Measurements from ENCODE around the gene XAF1. TPM values are rescaled to one million over a fixed set of nuclear protein-coding genes. Genes with fewer than 3 reads are reported as not detected.

The XAF1 gene
- polyA plus RNA-seq, 1 of the 3 experiments (the other 2 are of a cell fraction), result 0.03 TPM

DNA sequence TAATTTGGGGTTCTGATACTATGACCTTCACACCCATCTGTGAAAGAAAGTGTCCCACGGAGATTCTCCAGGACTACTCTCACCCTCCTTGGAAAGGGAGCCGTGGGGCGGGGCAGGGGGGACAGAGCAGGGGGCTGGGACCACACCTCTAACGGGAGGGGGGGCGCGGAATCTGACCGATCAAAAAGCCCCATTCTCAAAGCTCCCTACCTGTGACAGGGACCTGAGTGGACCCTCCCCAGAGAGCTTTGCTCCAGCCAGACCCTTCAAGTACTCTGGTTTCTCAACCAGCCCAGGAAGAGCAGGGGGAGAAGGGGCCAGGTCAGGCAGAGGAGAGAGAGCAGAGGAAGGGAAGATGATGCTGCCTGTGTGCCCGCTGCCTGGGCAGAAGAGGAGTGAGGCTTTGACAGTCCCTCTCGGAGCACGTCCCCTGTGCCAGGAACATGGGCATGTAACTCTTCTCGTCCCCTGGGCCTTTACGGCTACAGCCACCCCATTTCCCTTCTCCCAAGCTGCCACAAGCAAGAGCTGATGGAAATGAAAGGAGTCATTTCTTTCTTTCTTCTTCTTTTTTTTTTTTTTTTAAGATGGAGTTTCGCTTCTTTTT lies 682 bp downstream of the XAF1 start:
- Histone ChIP-seq H3K36me3 (replicated peaks in 1 of 2; ENCODE audit: control insufficient read depth in 1 of 2, insufficient read depth in 2 of 2, low read length in 1 of 2) (no peaks in the 10 kb centered on the region), H3K27me3 (ENCODE audit: insufficient read depth) (no peaks in the 10 kb centered on the region), H3K79me2 (ENCODE audit: insufficient read depth) (no peaks in the 10 kb centered on the region), H3K27ac (ENCODE audit: low read depth in 2 of 2, low read length in 1 of 2) (no peak overlapping the region), H4K20me1 (ENCODE audit: insufficient read depth) (no peaks in the 10 kb centered on the region), H3K4me3 (ENCODE audit: low read depth in 2 of 2, low read length in 1 of 2) (no peak overlapping the region), H2AFZ (ENCODE audit: low read depth) (no peak overlapping the region), H3K4me1 (ENCODE audit: control insufficient read depth in 1 of 2, insufficient read depth in 2 of 2, low read depth in 1 of 2, low read length in 1 of 2) (peaks cover 4 to 13% of the 10 kb centered on the region in 2 experiments; a peak in 3 of 4 replicates), H3K9me3 (no peaks in the 10 kb centered on the region), H3F3A (replicated peaks; ENCODE audit: insufficient read depth) (peaks cover 12% of the 10 kb centered on the region), H3K9ac (no peak overlapping the region), H3K4me2 (no peak overlapping the region), H3K9me2 (no peaks in the 10 kb centered on the region)
- ChIA-PET CTCF (no interaction called here), POLR2A (no interaction called here)
- WGBS (ENCODE audit: low lambda C conversion rate), result 63% methylated on average over 12 of the region's 13 CpGs
- no peak for DNase-seq
- TF ChIP-seq, protein P1, sequence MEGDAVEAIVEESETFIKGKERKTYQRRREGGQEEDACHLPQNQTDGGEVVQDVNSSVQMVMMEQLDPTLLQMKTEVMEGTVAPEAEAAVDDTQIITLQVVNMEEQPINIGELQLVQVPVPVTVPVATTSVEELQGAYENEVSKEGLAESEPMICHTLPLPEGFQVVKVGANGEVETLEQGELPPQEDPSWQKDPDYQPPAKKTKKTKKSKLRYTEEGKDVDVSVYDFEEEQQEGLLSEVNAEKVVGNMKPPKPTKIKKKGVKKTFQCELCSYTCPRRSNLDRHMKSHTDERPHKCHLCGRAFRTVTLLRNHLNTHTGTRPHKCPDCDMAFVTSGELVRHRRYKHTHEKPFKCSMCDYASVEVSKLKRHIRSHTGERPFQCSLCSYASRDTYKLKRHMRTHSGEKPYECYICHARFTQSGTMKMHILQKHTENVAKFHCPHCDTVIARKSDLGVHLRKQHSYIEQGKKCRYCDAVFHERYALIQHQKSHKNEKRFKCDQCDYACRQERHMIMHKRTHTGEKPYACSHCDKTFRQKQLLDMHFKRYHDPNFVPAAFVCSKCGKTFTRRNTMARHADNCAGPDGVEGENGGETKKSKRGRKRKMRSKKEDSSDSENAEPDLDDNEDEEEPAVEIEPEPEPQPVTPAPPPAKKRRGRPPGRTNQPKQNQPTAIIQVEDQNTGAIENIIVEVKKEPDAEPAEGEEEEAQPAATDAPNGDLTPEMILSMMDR (IDR thresholded peaks at IDR 0.05), result no peak
- TF ChIP-seq FOSL2 (IDR thresholded peaks at IDR 0.05; ENCODE audit: borderline replicate concordance, low read depth) (no peak), PBX3 (IDR thresholded peaks at IDR 0.05) (no peak), USF2 (IDR thresholded peaks at IDR 0.05; ENCODE audit: borderline replicate concordance, low read depth, low read length) (no peak), TCF12 (IDR thresholded peaks at IDR 0.05) (no peak), RAD21 (IDR thresholded peaks at IDR 0.05; ENCODE audit: low read length) (no peak), MEF2A (IDR thresholded peaks at IDR 0.05; ENCODE audit: borderline replicate concordance, low read depth) (no peak), RXRA (IDR thresholded peaks at IDR 0.05; ENCODE audit: borderline replicate concordance, low read depth) (no peak), RCOR1 (IDR thresholded peaks at IDR 0.05; ENCODE audit: low read length) (no peak), TAF1 (IDR thresholded peaks at IDR 0.05; ENCODE audit: borderline replicate concordance, low read depth, low read length) (no peak), CHD2 (IDR thresholded peaks at IDR 0.05; ENCODE audit: low read length, partially characterized antibody) (no peak), ELF1 (IDR thresholded peaks at IDR 0.05) (no peak), REST (IDR thresholded peaks at IDR 0.05; ENCODE audit: low read depth, low read length) (no peak), TEAD4 (IDR thresholded peaks at IDR 0.05; ENCODE audit: borderline replicate concordance, insufficient read depth) (no peak)
- TF ChIP-seq, protein P2, sequence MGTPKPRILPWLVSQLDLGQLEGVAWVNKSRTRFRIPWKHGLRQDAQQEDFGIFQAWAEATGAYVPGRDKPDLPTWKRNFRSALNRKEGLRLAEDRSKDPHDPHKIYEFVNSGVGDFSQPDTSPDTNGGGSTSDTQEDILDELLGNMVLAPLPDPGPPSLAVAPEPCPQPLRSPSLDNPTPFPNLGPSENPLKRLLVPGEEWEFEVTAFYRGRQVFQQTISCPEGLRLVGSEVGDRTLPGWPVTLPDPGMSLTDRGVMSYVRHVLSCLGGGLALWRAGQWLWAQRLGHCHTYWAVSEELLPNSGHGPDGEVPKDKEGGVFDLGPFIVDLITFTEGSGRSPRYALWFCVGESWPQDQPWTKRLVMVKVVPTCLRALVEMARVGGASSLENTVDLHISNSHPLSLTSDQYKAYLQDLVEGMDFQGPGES (IDR thresholded peaks at IDR 0.05; ENCODE audit: low read depth, low read length), result no peak
- TF ChIP-seq, protein P3, sequence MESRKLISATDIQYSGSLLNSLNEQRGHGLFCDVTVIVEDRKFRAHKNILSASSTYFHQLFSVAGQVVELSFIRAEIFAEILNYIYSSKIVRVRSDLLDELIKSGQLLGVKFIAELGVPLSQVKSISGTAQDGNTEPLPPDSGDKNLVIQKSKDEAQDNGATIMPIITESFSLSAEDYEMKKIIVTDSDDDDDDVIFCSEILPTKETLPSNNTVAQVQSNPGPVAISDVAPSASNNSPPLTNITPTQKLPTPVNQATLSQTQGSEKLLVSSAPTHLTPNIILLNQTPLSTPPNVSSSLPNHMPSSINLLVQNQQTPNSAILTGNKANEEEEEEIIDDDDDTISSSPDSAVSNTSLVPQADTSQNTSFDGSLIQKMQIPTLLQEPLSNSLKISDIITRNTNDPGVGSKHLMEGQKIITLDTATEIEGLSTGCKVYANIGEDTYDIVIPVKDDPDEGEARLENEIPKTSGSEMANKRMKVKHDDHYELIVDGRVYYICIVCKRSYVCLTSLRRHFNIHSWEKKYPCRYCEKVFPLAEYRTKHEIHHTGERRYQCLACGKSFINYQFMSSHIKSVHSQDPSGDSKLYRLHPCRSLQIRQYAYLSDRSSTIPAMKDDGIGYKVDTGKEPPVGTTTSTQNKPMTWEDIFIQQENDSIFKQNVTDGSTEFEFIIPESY (IDR thresholded peaks at IDR 0.05; ENCODE audit: borderline replicate concordance, low read depth), result no peak

All from SK-N-SH (cell line).